Limb (tissue), 2 donors: ENCODE measurements around the gene BIRC6.
"Not testable (repeated sequence)": the region's sequence is repeated elsewhere in the genome, so short reads cannot be mapped to it uniquely, and the experiment has no call there.

Source experiments
- DNase-seq, 2 donors: peaks; one replicate each; pipeline ENCODE4 v3.0.0-alpha.2; 2016; ENCODE audit errors: extremely low spot score in 2 of 2

Gene BIRC6

GRCh38 chr2:32356681-32357317, at the start of gene BIRC6:
BIRC6 (plus strand) TSS chr2:32357023; CDS start chr2:32357162, 139 bp downstream.
- DNase-seq: peak; percentile 95 to 98

GRCh38 chr2:32310577-32310976, 46.2 kb upstream of the BIRC6 start:
- no peak for DNase-seq

GRCh38 chr2:32314886-32315285, 41.9 kb upstream of the BIRC6 start:
- DNase-seq: no peak

- DNase-seq: not testable (repeated sequence)
These were observed 28.1 kb upstream of the BIRC6 start for GRCh38 chr2:32328679-32329078.

- not testable (repeated sequence) for DNase-seq
These were observed 27.4 kb upstream of the BIRC6 start for GRCh38 chr2:32329180-32329980.

- DNase-seq: no peak
These were observed 26.7 kb upstream of the BIRC6 start for GRCh38 chr2:32330136-32330535.

GRCh38 chr2:32342801-32343200, 14.0 kb upstream of the BIRC6 start:
- peak in 1 of 2 donors; percentile 23 for DNase-seq

GRCh38 chr2:32350797-32351196, 6.0 kb upstream of the BIRC6 start:
- not testable (repeated sequence) for DNase-seq

GRCh38 chr2:32355976-32356680, 695 bp upstream of the BIRC6 start:
- peak in 1 of 2 donors; percentile 13 for DNase-seq

GRCh38 chr2:32357318-32358110, 691 bp downstream of the BIRC6 start:
- DNase-seq: no peak

- peak in 1 of 2 donors; percentile 21 for DNase-seq
These were observed 1.3 kb downstream of the BIRC6 start for GRCh38 chr2:32358111-32358482.

GRCh38 chr2:32360416-32360815, 3.6 kb downstream of the BIRC6 start:
- no peak for DNase-seq

- not testable (repeated sequence) for DNase-seq
These were observed 6.2 kb downstream of the BIRC6 start for GRCh38 chr2:32362997-32363396.

GRCh38 chr2:32363597-32363996, 6.8 kb downstream of the BIRC6 start:
- DNase-seq: no peak

GRCh38 chr2:32364290-32364689, 7.5 kb downstream of the BIRC6 start:
- not testable (repeated sequence) for DNase-seq

GRCh38 chr2:32365679-32366078, 8.9 kb downstream of the BIRC6 start:
- DNase-seq: not testable (repeated sequence)

- DNase-seq: no peak
These were observed 9.8 kb downstream of the BIRC6 start for GRCh38 chr2:32366595-32366994.

- no peak for DNase-seq
These were observed 12.4 kb downstream of the BIRC6 start for GRCh38 chr2:32369222-32369621.

- not testable (repeated sequence) for DNase-seq
These were observed 14.1 kb downstream of the BIRC6 start for GRCh38 chr2:32370942-32371341.

GRCh38 chr2:32372519-32373182, 15.8 kb downstream of the BIRC6 start:
- DNase-seq: no peak
